Lung (tissue), 12 donors: Measurements from ENCODE around the gene SEMA4C. TPM values are rescaled to one million over a fixed set of nuclear protein-coding genes. Genes with fewer than 3 reads are reported as not detected.
A peak's percentile ranks its signal among the peaks of the same experiment; 100 is the strongest.

Experiments used
- ATAC-seq: fragments of 200-7000 bp; cut with Tn5 transposase; one replicate; pipeline ENCODE4 v1.9.1; 2020; ENCODE audit warnings: moderate number of reproducible peaks; ENCODE audit not compliant: insufficient read depth, low FRiP score
- DNase-seq, 3 donors: peaks; one replicate each; pipeline ENCODE4 v3.0.0-alpha.2; 2013 to 2017
- H3K27ac ChIP-seq, 2 donors: one replicate each; pipeline ENCODE4 v1.5.1; 2013; ENCODE audit warnings: mild to moderate bottlenecking in 2 of 2, moderate library complexity in 2 of 2, control low read depth in 1 of 2, inconsistent platforms in 1 of 2, low read depth in 1 of 2, low read length in 1 of 2
- H3K27me3 ChIP-seq, 3 donors: one replicate each; pipeline ENCODE4 v1.5.1; 2013; ENCODE audit warnings: low read length in 2 of 3; ENCODE audit not compliant: control insufficient read depth in 3 of 3, insufficient read depth in 3 of 3
- H3K36me3 ChIP-seq, 4 donors: one replicate each; pipeline ENCODE4 v1.5.1; 2013; ENCODE audit warnings: low read length in 4 of 4, mild to moderate bottlenecking in 1 of 4, moderate library complexity in 1 of 4; ENCODE audit not compliant: control insufficient read depth in 4 of 4, insufficient read depth in 4 of 4
- H3K4me1 ChIP-seq, 5 donors: one replicate each; pipeline ENCODE4 v1.5.1; 2013; ENCODE audit warnings: low read length in 5 of 5, mild to moderate bottlenecking in 2 of 5, moderate library complexity in 1 of 5; ENCODE audit not compliant: control insufficient read depth in 5 of 5, insufficient read depth in 5 of 5
- H3K4me3 ChIP-seq: one replicate; pipeline ENCODE4 v1.5.1; 2013; ENCODE audit warnings: mild to moderate bottlenecking, control low read depth, moderate library complexity
- H3K9ac ChIP-seq, 2 donors: one replicate each; pipeline ENCODE4 v1.5.1; 2013; ENCODE audit warnings: low read length in 2 of 2, control low read depth in 1 of 2; ENCODE audit not compliant: insufficient read depth in 1 of 2
- H3K9me3 ChIP-seq, 4 donors: one replicate each; pipeline ENCODE4 v1.5.1; 2013; ENCODE audit warnings: low read length in 3 of 4, mild to moderate bottlenecking in 1 of 4, moderate library complexity in 1 of 4; ENCODE audit not compliant: control insufficient read depth in 4 of 4, insufficient read depth in 3 of 4
- WGBS, 2 donors: extraction: QIAGEN DNeasy Blood & Tissue Kit; methylation state at CpG; one replicate each; pipeline ENCODE4 v1.1.7; 2013; 5-methylcytosine and 5-hydroxymethylcytosine counted together
- polyA plus RNA-seq, 2 donors: library from polyadenylated mRNA; stranded (reverse); fragments of 200-250 nt; gene quantifications; one replicate each; pipeline ENCODE4 v1.2.1, GENCODE V29; 2013
- total RNA-seq, 2 donors: library from RNA; depleted of rRNA in 1 of 2; stranded (reverse); fragments of >200 nt in 1 of 2; gene quantifications; one replicate each; pipeline ENCODE4 v1.2.1, GENCODE V29; 2014 to 2021
- TF ChIP-seq, protein P1 (sequence below): IDR thresholded peaks from 2 replicates; pipeline ENCODE4 v1.5.1; 2012; ENCODE audit warnings: mild to moderate bottlenecking; ENCODE audit errors: control extremely low read depth, extremely low read depth
- donor health status: control.
- donor health status: control.
- donor health status: Bipolar disorder and iron deficiency.
- donor health status: healthy.
- donor health status: DM: yes; HTN: yes; CAD: no.

Gene SEMA4C
- total and polyA plus RNA-seq, 4 donors: 18.8 to 42.0 (median 28.8) TPM

DNA sequence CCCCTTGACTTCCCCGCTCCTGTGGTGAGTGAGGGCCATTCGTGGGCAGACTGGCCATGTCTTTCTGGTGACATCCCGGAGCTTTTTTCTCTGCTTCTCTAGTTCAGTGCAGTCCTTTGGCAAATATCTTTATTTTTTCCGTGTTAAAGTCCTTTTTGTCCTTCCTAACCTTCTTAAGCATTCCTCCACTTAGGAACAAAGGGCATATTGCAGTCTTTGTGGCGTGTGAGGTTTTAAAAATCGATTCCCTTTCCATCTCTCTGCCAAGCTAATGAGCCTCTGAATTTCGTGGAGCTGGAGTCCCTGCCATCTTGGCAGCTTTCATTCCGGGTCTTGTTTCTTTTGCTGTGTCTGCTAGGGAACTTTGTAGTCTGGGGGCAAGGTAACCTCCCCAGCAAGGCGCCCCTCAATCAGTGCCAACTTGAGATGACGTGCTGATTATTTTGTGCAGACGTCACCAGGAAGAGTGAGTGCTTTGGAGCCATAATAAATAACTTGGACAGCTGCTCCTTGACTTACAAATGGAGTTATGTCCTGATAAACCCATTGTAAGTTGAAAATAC is 48.7 kb downstream of the SEMA4C start:
- TF ChIP-seq, protein P1, sequence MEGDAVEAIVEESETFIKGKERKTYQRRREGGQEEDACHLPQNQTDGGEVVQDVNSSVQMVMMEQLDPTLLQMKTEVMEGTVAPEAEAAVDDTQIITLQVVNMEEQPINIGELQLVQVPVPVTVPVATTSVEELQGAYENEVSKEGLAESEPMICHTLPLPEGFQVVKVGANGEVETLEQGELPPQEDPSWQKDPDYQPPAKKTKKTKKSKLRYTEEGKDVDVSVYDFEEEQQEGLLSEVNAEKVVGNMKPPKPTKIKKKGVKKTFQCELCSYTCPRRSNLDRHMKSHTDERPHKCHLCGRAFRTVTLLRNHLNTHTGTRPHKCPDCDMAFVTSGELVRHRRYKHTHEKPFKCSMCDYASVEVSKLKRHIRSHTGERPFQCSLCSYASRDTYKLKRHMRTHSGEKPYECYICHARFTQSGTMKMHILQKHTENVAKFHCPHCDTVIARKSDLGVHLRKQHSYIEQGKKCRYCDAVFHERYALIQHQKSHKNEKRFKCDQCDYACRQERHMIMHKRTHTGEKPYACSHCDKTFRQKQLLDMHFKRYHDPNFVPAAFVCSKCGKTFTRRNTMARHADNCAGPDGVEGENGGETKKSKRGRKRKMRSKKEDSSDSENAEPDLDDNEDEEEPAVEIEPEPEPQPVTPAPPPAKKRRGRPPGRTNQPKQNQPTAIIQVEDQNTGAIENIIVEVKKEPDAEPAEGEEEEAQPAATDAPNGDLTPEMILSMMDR: no peak
- no peaks in the 10 kb centered on the region for H3K9me3 ChIP-seq
- WGBS, 2 donors: 81 to 85% methylated on average over 11 of the region's 11 CpGs
- no peaks in the 10 kb centered on the region for H3K27me3 ChIP-seq
- H3K36me3 ChIP-seq: peaks cover 0 to 23% (median 13%) of the 10 kb centered on the region in 4 donors
- DNase-seq (no peak), ATAC-seq (no peak)
- H3K4me3 ChIP-seq: no peak overlapping the region
- H3K4me1 ChIP-seq: peaks cover 8 to 39% (median 26%) of the 10 kb centered on the region in 5 donors
- no peak overlapping the region for H3K27ac ChIP-seq
- H3K9ac ChIP-seq: no peak overlapping the region

DNA sequence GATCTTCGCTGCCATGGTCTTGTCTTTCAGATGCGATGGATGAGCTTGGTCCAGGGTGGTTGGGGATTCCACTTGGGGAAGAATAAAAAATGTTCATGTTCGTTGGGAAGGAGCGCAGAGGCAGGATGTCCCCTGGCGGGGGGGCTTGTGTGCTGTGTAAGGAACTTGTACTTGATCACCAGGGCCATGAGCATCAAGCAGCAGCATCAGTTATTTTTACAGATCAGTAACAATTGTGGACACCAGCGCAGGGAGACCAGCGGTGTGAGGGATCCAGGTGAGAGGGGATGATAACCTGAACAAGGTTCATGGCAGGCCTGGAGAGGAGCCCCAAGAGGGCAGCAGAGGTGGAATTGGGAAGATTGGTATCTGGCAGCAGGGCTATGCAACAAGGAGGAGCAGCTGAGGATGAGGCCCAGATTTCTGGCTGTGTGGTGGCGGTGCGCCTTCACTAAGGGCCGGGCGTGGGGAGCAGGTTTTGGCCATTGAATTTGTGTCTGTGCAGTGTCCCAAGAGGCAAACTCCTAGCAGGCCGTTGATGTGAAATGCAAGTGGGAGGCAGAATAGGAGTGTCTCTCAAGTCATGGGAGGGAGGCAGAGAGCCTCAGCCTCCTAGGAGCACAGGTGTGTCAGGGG is 49.9 kb downstream of the SEMA4C start:
- TF ChIP-seq, protein P1: no peak
- Histone ChIP-seq H3K36me3 (peaks cover 0 to 17% (median 11%) of the 10 kb centered on the region in 4 donors), H3K9me3 (no peaks in the 10 kb centered on the region), H3K27me3 (no peaks in the 10 kb centered on the region), H3K9ac (no peak overlapping the region), H3K4me3 (no peak overlapping the region), H3K4me1 (peaks cover 8 to 44% (median 26%) of the 10 kb centered on the region in 5 donors), H3K27ac (no peak overlapping the region)
- DNase-seq: no peak
- ATAC-seq: no peak
- 89 to 93% methylated on average over 12 of the region's 12 CpGs for WGBS, 2 donors

DNA sequence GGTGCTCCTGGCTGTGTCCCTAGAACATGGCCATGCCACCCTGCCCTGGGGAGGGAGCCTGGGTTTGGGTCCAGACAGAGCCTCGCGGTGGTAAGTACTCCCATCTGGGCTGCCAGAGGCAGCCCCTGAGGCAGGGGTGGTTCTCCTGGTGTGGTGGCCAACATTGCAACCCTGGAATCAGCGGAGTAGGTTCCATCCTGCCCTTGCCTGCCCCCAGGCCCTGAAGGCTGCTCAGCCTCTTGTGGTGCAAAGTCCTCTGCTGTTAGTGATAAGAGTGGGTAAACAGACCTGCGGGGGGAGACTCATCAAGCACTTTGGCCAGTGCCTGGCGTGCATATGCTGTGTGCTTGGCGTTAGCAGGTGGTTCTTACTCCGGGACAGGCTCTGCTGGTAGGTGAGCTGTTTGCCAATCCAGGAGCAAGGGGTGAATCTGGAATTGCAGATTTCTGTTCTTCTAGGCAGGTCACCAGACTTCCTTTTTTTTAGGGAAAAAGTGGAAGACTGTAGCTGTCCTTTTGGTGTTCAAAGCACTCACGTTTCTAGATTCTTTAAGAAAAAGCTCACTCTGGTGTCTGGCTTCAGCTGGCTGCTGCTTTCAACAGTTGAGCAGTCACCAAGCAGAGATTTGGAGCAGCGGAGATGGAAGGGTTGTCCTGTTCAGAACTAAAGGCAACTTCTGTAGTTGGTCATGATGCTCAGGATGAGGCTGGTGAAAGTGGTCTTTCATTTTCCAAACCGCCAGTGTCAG is 50.6 kb downstream of the SEMA4C start:
- no peak overlapping the region for H3K9ac ChIP-seq
- ATAC-seq: no peak

More for the DNA sequence above, 50.6 kb downstream of the SEMA4C start:
- H3K27ac ChIP-seq: peak overlapping the region in 1 of 2 donors; percentile 18
- no peak overlapping the region for H3K4me3 ChIP-seq
- no peaks in the 10 kb centered on the region for H3K27me3 ChIP-seq
- H3K36me3 ChIP-seq: peaks cover 0 to 14% (median 9%) of the 10 kb centered on the region in 4 donors
- no peaks in the 10 kb centered on the region for H3K9me3 ChIP-seq
- peaks cover 8 to 43% (median 26%) of the 10 kb centered on the region in 5 donors for H3K4me1 ChIP-seq
- DNase-seq: peak in 1 of 3 donors; percentile 36
- 62 to 68% methylated on average over 10 of the region's 10 CpGs for WGBS, 2 donors
- TF ChIP-seq, protein P1: no peak
